ENCODE results near the gene PKP3.

DNA sequence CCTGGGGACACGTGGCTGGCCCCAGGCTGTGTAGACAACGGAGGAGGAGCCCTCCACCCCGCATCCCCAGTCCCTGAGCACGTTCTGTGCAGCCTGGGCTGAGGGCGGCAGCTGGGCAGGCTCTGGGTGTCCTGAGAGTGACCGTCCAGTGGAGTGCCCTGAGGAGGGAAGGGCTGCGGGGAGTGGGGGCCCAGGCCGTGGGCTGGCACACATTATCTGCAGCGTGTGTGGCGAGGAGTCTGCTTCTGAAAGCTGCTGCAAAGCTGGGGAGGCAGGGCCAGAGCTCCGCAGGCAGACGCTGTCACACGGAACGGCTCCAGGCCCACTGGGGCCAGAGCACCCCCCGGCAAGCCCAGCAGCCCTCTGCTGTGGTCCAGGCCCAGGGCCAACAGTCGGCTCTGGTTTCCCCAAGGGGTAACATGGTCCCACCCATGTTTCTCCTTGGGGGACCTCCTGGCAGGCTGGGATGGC lies 48.6 kb downstream of the PKP3 start:
- TF ChIP-seq, protein P1, sequence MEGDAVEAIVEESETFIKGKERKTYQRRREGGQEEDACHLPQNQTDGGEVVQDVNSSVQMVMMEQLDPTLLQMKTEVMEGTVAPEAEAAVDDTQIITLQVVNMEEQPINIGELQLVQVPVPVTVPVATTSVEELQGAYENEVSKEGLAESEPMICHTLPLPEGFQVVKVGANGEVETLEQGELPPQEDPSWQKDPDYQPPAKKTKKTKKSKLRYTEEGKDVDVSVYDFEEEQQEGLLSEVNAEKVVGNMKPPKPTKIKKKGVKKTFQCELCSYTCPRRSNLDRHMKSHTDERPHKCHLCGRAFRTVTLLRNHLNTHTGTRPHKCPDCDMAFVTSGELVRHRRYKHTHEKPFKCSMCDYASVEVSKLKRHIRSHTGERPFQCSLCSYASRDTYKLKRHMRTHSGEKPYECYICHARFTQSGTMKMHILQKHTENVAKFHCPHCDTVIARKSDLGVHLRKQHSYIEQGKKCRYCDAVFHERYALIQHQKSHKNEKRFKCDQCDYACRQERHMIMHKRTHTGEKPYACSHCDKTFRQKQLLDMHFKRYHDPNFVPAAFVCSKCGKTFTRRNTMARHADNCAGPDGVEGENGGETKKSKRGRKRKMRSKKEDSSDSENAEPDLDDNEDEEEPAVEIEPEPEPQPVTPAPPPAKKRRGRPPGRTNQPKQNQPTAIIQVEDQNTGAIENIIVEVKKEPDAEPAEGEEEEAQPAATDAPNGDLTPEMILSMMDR (optimal IDR thresholded peaks at IDR 0.05 in 1 of 3, IDR thresholded peaks at IDR 0.05 in 1 of 3, conservative IDR thresholded peaks at IDR 0.05 in 1 of 3; ENCODE audit: extremely low read depth in 1 of 3, insufficient read depth in 2 of 3, low read length in 3 of 3), result no peak
- TF ChIP-seq EZH2 (IDR thresholded peaks at IDR 0.05; ENCODE audit: low read length), result no peak
